Loucy (cell line): ENCODE measurements around the gene DOCK10.

Experiments used
- H2AFZ ChIP-seq: fragments of 200-600 bp; sonication (generic); 2 replicates; pipeline ENCODE4 v1.6.0; 2016; ENCODE audit warnings: antibody characterized with exemption, mild to moderate bottlenecking, low read length, moderate library complexity
- H3F3A ChIP-seq: fragments of 200-600 bp; 2 replicates; pipeline ENCODE4 v1.6.0; 2016; ENCODE audit warnings: antibody characterized with exemption, low read depth, mild to moderate bottlenecking
- H3K27me3 ChIP-seq: fragments of 200-600 bp; sonication (generic); 2 replicates; pipeline ENCODE4 v1.6.1; 2014; ENCODE audit warnings: low read length, mild to moderate bottlenecking; ENCODE audit not compliant: insufficient read depth, poor library complexity, severe bottlenecking
- H3K36me3 ChIP-seq: fragments of 200-600 bp; sonication (generic); 2 replicates; pipeline ENCODE4 v1.6.1; 2016; ENCODE audit warnings: low read length; ENCODE audit not compliant: insufficient read depth
- H3K4me1 ChIP-seq: fragments of 200-600 bp; sonication (generic); 2 replicates; pipeline ENCODE4 v1.5.1; 2014; ENCODE audit warnings: low read length, mild to moderate bottlenecking; ENCODE audit not compliant: insufficient read depth, poor library complexity, severe bottlenecking
- H3K4me2 ChIP-seq: fragments of 200-600 bp; sonication (generic); 2 replicates; pipeline ENCODE4 v1.6.0; 2014; ENCODE audit warnings: antibody characterized with exemption, low read length, low read depth, mild to moderate bottlenecking; ENCODE audit not compliant: poor library complexity, severe bottlenecking
- H3K4me3 ChIP-seq: fragments of 200-600 bp; sonication (generic); 2 replicates; pipeline ENCODE4 v1.5.1; 2014; ENCODE audit warnings: low read length, mild to moderate bottlenecking, mixed read lengths; ENCODE audit not compliant: poor library complexity, severe bottlenecking
- H3K79me2 ChIP-seq: fragments of 200-600 bp; sonication (generic); 2 replicates; pipeline ENCODE4 v1.6.1; 2014; ENCODE audit warnings: low read length; ENCODE audit not compliant: insufficient read depth
- H3K9ac ChIP-seq: fragments of 200-600 bp; sonication (generic); 2 replicates; pipeline ENCODE4 v1.6.0; 2014; ENCODE audit warnings: mild to moderate bottlenecking, low read depth, low read length, moderate library complexity; ENCODE audit not compliant: poor library complexity, severe bottlenecking
- H3K9me2 ChIP-seq: fragments of 200-600 bp; sonication (generic); replicated peaks from 2 replicates; pipeline ENCODE4 v1.6.1; 2016; ENCODE audit warnings: low read depth, low read length, mixed read lengths
- H3K9me3 ChIP-seq: fragments of 200-600 bp; sonication (generic); 2 replicates; pipeline ENCODE4 v1.6.1; 2014; ENCODE audit warnings: mild to moderate bottlenecking, antibody characterized with exemption, low read length, low read depth; ENCODE audit not compliant: insufficient read depth
- H4K20me1 ChIP-seq: fragments of 200-600 bp; sonication (generic); 2 replicates; pipeline ENCODE4 v1.6.0; 2014; ENCODE audit warnings: antibody characterized with exemption, low read length, mild to moderate bottlenecking; ENCODE audit not compliant: insufficient read depth, poor library complexity, severe bottlenecking
- EZH2phosphoT487 ChIP-seq: fragments of 200-600 bp; IDR thresholded peaks from 2 replicates; pipeline ENCODE4 v1.6.1; 2018; ENCODE audit warnings: antibody characterized with exemption, mild to moderate bottlenecking, moderate library complexity, borderline replicate concordance
- TF ChIP-seq, protein P1 (sequence below): fragments of 200-600 bp; sonication (generic); conservative IDR thresholded peaks from 2 replicates; pipeline ENCODE4 v1.5.1; 2014; ENCODE audit warnings: mild to moderate bottlenecking, antibody characterized with exemption, low read length

DOCK10 gene

DNA sequence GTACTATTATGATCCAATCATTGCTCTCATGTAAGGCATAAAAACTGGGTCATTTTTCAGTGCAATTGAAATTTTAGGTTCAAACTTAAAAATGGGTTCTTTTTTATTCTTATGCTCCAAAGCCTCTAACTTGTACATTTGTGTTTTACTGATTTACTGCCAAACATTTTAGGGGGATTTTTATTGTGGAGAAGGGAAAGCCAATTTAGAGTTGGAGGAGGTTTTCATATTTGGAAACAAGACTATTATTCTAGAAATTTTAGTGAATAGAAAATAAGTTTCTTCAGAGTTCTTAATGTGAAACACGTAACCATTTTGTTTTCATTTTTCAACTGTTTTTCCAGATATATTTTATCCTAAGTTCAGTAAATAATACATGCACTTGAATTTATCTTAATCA lies 138.6 kb downstream of the DOCK10 start:
- no peak overlapping the region for H3K4me3 ChIP-seq
- H4K20me1 ChIP-seq = peaks cover 4% of the 10 kb centered on the region
- H3K79me2 ChIP-seq = 0 out of 2 replicates have a peak, but pooled peaks cover 4% of the 10 kb centered on the region
- no peaks in the 10 kb centered on the region for H3K9me3 ChIP-seq
- no peak overlapping the region for H3K9ac ChIP-seq
- no peak overlapping the region for H3K4me2 ChIP-seq
- H3K4me1 ChIP-seq = no peaks in the 10 kb centered on the region
- no peaks in the 10 kb centered on the region for H3F3A ChIP-seq
- H3K27me3 ChIP-seq = no peaks in the 10 kb centered on the region
- H2AFZ ChIP-seq = no peak overlapping the region
- TF ChIP-seq, protein P1, sequence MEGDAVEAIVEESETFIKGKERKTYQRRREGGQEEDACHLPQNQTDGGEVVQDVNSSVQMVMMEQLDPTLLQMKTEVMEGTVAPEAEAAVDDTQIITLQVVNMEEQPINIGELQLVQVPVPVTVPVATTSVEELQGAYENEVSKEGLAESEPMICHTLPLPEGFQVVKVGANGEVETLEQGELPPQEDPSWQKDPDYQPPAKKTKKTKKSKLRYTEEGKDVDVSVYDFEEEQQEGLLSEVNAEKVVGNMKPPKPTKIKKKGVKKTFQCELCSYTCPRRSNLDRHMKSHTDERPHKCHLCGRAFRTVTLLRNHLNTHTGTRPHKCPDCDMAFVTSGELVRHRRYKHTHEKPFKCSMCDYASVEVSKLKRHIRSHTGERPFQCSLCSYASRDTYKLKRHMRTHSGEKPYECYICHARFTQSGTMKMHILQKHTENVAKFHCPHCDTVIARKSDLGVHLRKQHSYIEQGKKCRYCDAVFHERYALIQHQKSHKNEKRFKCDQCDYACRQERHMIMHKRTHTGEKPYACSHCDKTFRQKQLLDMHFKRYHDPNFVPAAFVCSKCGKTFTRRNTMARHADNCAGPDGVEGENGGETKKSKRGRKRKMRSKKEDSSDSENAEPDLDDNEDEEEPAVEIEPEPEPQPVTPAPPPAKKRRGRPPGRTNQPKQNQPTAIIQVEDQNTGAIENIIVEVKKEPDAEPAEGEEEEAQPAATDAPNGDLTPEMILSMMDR = no peak
- TF ChIP-seq EZH2phosphoT487 = no peak
- H3K9me2 ChIP-seq = no peaks in the 10 kb centered on the region
- H3K36me3 ChIP-seq = no peaks in the 10 kb centered on the region; the same call in 1 of the 2 replicates

DNA sequence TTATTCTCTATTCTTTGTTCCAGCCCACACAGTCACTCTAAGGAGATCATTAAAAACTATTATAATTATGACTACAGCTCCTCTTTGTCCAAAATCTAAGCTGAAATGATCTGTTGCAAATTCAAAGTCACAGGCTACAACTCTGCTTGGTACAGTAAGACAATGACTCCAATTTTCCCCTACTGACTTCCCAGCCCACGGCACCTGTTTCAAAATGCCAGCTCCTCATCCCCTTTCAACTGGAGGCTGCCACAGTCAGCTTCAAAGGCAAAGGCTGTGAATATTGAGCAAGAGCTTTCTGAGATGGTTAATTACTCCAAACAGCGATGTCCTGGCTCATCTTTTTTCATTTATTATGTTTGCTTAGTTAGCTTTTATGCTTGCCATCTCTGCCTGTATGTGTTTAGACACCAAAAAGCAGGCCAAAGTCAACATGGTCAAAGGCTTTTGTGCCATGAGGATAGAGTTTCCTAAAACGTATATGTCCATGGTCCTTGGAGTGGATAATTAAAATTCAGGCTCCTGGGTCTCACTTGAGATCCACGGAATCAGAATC lies 141.1 kb downstream of the DOCK10 start:
- Histone ChIP-seq H2AFZ (no peak overlapping the region), H3K36me3 (no peaks in the 10 kb centered on the region; the same call in 1 of the 2 replicates), H3F3A (no peaks in the 10 kb centered on the region), H3K9me2 (no peaks in the 10 kb centered on the region), H3K4me3 (no peak overlapping the region), H4K20me1 (peaks cover 4% of the 10 kb centered on the region), H3K79me2 (0 out of 2 replicates have a peak, but pooled peaks cover 4% of the 10 kb centered on the region), H3K4me1 (no peaks in the 10 kb centered on the region), H3K27me3 (no peaks in the 10 kb centered on the region), H3K9ac (no peak overlapping the region), H3K4me2 (no peak overlapping the region), H3K9me3 (no peaks in the 10 kb centered on the region)
- TF ChIP-seq, protein P1 = no peak
- TF ChIP-seq EZH2phosphoT487 = no peak

DNA sequence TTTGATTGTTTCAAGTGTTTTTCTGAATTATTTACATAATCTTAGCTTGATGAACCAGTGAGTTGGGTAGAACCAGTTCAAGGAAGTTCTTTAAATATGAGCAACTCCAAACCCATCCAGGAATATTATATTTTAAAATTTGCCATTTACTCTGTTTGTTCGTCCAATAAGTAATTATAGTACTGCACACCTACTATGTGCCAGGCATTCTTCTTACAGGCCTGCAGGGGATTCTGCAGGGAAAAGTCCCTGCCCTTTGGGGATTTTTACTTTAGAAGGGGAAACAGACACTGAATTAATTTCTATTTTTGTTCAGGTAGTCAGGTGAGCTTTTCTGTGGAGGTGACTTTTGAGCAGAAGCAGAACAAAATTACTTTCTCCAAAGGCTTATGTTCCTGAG lies 146.9 kb downstream of the DOCK10 start:
- Histone ChIP-seq H3K4me2 (no peak overlapping the region), H2AFZ (no peak overlapping the region), H3K79me2 (no peaks in the 10 kb centered on the region), H3K36me3 (peaks cover 43% of the 10 kb centered on the region), H4K20me1 (no peaks in the 10 kb centered on the region), H3K4me3 (no peak overlapping the region), H3K9ac (no peak overlapping the region), H3K27me3 (no peaks in the 10 kb centered on the region), H3K9me2 (no peaks in the 10 kb centered on the region), H3K4me1 (no peaks in the 10 kb centered on the region), H3F3A (no peaks in the 10 kb centered on the region), H3K9me3 (no peaks in the 10 kb centered on the region)
- TF ChIP-seq, protein P1 = no peak
- no peak for TF ChIP-seq EZH2phosphoT487
